GM12878 (cell line): Measurements from ENCODE around the gene IER3. TPM values are rescaled to one million over a fixed set of nuclear protein-coding genes. Genes with fewer than 3 reads are reported as not detected.

Experiments used
- ATAC-seq: fragments of 200-7000 bp; cut with Tn5 transposase; 3 replicates; pipeline ENCODE4 v1.9.1; 2020; ENCODE audit warnings: mild to moderate bottlenecking, moderate library complexity
- BruUV-seq: library from RNA; stranded (reverse); fragments of 400-500 nt; replicated peaks from 2 replicates; lab custom pipeline; 2021; lab: Mats Ljungman, UMichigan
- CTCF ChIA-PET: fragments of 300-600 bp; sonication (Branson Sonifier 250); formaldehyde crosslinking; extraction: SDS; loops from one replicate; lab custom pipeline; 2021; ENCODE audit warnings: inconsistent platforms; lab: Yijun Ruan, JAX
- POLR2A ChIA-PET: fragments of 350-600 bp; formaldehyde crosslinking; extraction: SDS; loops from one replicate; lab custom pipeline; 2021; ENCODE audit warnings: inconsistent platforms; lab: Charles Lee
- RAD21 ChIA-PET: fragments of 300-600 bp; sonication (Branson Sonifier 250); formaldehyde crosslinking; loops from one replicate; lab custom pipeline; 2023; ENCODE audit warnings: antibody characterized with exemption; ENCODE audit not compliant: unreplicated experiment; lab: Charles Lee
- SMC1A ChIA-PET: fragments of 300-600 bp; sonication (Branson Sonifier 250); formaldehyde crosslinking; loops from one replicate; lab custom pipeline; 2023; ENCODE audit not compliant: unreplicated experiment, uncharacterized antibody; lab: Charles Lee
- DNase-seq: peaks from one replicate; pipeline ENCODE4 v3.0.0-alpha.2; 2011; ENCODE audit warnings: low read depth, low spot score
- FAIRE-seq: peaks from 3 replicates; lab custom pipeline; 2011; peaks lifted over from hg19 to GRCh38; lab: Jason Lieb, UNC
- H2AFZ ChIP-seq: 2 replicates; pipeline ENCODE4 v1.6.0; 2011; ENCODE audit warnings: low read depth, low read length, control low read depth; ENCODE audit not compliant: control insufficient read depth
- H3K27ac ChIP-seq: 2 replicates; pipeline ENCODE4 v1.5.1; 2011; ENCODE audit warnings: control low read depth; ENCODE audit not compliant: control insufficient read depth, insufficient read depth
- H3K27me3 ChIP-seq, 2 experiments: replicated peaks in 1 of 2; 2 replicates each; pipeline versions ENCODE4 v1.6.0 to v1.6.1; 2011; ENCODE audit warnings: low read length in 1 of 2; ENCODE audit not compliant: control insufficient read depth in 2 of 2, insufficient read depth in 2 of 2
- H3K36me3 ChIP-seq, 2 experiments: 2 replicates each; pipeline ENCODE4 v1.5.1; 2011; ENCODE audit warnings: low read length in 1 of 2; ENCODE audit not compliant: control insufficient read depth in 2 of 2, insufficient read depth in 2 of 2
- H3K4me1 ChIP-seq: 2 replicates; pipeline ENCODE4 v1.6.1; 2011; ENCODE audit warnings: mild to moderate bottlenecking, low read length, moderate library complexity, mixed read lengths; ENCODE audit not compliant: control insufficient read depth, insufficient read depth
- H3K4me2 ChIP-seq: 2 replicates; pipeline ENCODE4 v1.6.0; 2011; ENCODE audit warnings: control low read depth; ENCODE audit not compliant: control insufficient read depth, insufficient read depth
- H3K4me3 ChIP-seq: fragments of 200-600 bp; sonication (generic); 2 replicates; pipeline ENCODE4 v1.5.1; 2016
- H3K79me2 ChIP-seq: 2 replicates; pipeline ENCODE4 v1.6.0; 2011; ENCODE audit warnings: low read length; ENCODE audit not compliant: control insufficient read depth, insufficient read depth
- H3K9ac ChIP-seq: 2 replicates; pipeline ENCODE4 v1.8.0; 2011; ENCODE audit warnings: low read length, control low read depth, mixed read lengths; ENCODE audit not compliant: control insufficient read depth, insufficient read depth
- H3K9me3 ChIP-seq: replicated peaks from 3 replicates; pipeline ENCODE4 v1.5.1; 2011; ENCODE audit warnings: mild to moderate bottlenecking, low read length; ENCODE audit not compliant: control insufficient read depth, insufficient read depth
- H4K20me1 ChIP-seq: 2 replicates; pipeline ENCODE4 v1.6.0; 2011; ENCODE audit not compliant: control insufficient read depth, insufficient read depth
- CBX3 ChIP-seq: fragments of 200-600 bp; sonication (generic); IDR thresholded peaks from 2 replicates; pipeline ENCODE4 v1.6.1; 2016; ENCODE audit warnings: low read depth, borderline replicate concordance
- CEBPB ChIP-seq, 2 experiments: fragments of 150-350 bp in 1 of 2; IDR thresholded peaks; 2 replicates each; pipeline ENCODE4 v1.6.1; 2012 to 2014; ENCODE audit warnings: low read depth in 2 of 2, low read length in 2 of 2, borderline replicate concordance in 1 of 2, inconsistent platforms in 1 of 2
- HCFC1 ChIP-seq: fragments of 150-350 bp; IDR thresholded peaks from 2 replicates; pipeline ENCODE4 v1.6.1; 2014; ENCODE audit warnings: low read length
- HDGF ChIP-seq: fragments of 450-650 bp; IDR thresholded peaks from 2 replicates; pipeline ENCODE4 v1.6.1; 2016; ENCODE audit warnings: antibody characterized with exemption
- IKZF2 ChIP-seq, 2 experiments: fragments of 450-650 bp; IDR thresholded peaks; 2 replicates each; pipeline ENCODE4 v1.6.1; 2017; ENCODE audit warnings: mild to moderate bottlenecking in 2 of 2, moderate library complexity in 2 of 2
- LARP7 ChIP-seq: fragments of 450-650 bp; IDR thresholded peaks from 2 replicates; pipeline ENCODE4 v1.6.1; 2017; ENCODE audit warnings: mild to moderate bottlenecking
- MEF2A ChIP-seq: IDR thresholded peaks from 2 replicates; pipeline ENCODE4 v1.6.1; 2011; ENCODE audit warnings: low read depth, mild to moderate bottlenecking, low read length, moderate library complexity; ENCODE audit not compliant: insufficient read depth
- NFYB ChIP-seq: IDR thresholded peaks from 2 replicates; pipeline ENCODE4 v1.6.1; 2011; ENCODE audit warnings: low read depth, mild to moderate bottlenecking, low read length, improper control_type of control experiment, moderate library complexity; ENCODE audit not compliant: insufficient read depth
- NR2C1 ChIP-seq: fragments of 450-650 bp; IDR thresholded peaks from 2 replicates; pipeline ENCODE4 v1.6.1; 2017; ENCODE audit warnings: antibody characterized with exemption, mild to moderate bottlenecking, moderate library complexity
- PAX5 ChIP-seq: IDR thresholded peaks from 2 replicates; pipeline ENCODE4 v1.6.1; 2011; ENCODE audit warnings: low read depth, low read length, borderline replicate concordance
- TBL1XR1 ChIP-seq: IDR thresholded peaks from 2 replicates; pipeline ENCODE4 v1.6.1; 2012; ENCODE audit warnings: low read depth, low read length, improper control_type of control experiment
- YBX1 ChIP-seq: fragments of 450-650 bp; IDR thresholded peaks from 2 replicates; pipeline ENCODE4 v1.6.1; 2016; ENCODE audit warnings: antibody characterized with exemption
- ZZZ3 ChIP-seq: IDR thresholded peaks from 2 replicates; pipeline ENCODE4 v1.6.1; 2011; ENCODE audit warnings: low read depth; ENCODE audit not compliant: control insufficient read depth, insufficient read length
- WGBS: methylation state at CpG from one replicate; pipeline ENCODE4 v1.1.6; 2016; ENCODE audit warnings: low lambda C conversion rate; ENCODE audit not compliant: insufficient replicate concordance, insufficient coverage; ENCODE audit errors: missing lambda C conversion rate; 5-methylcytosine and 5-hydroxymethylcytosine counted together
- in situ Hi-C: fragments of 300-500 bp; cut with MboI; formaldehyde crosslinking; loops from 9 replicates; pipeline ENCODE4 v1.14.3; 2018; ENCODE audit warnings: mixed read lengths
- intact Hi-C: fragments of 100-400 bp; cut with micrococcal nuclease; formaldehyde crosslinking; loops from one replicate; pipeline ENCODE4 v1.14.2; 2022; ENCODE audit not compliant: unreplicated experiment
- polyA plus RNA-seq, 11 experiments: library from polyadenylated mRNA; depleted of rRNA in 4 of 11; unstranded in 6 of 11; stranded (reverse) in 5 of 11; fragments of >200 nt; fragmentation: Nextera tagmentation in 4 of 11; fragmentation: Illumina TruSeq in 1 of 11; extraction: Ambion mirVana in 4 of 11; extraction: Trizol in 1 of 11; gene quantifications; 1 replicate in 1 of 11; 2 replicates in 10 of 11; pipeline versions ENCODE4 v1.2.1 to v1.2.3, GENCODE V29; 2011 to 2016; ENCODE audit warnings: inconsistent platforms in 2 of 11, missing spikeins in 2 of 11, low read depth in 1 of 11
- total RNA-seq, 4 experiments: library from RNA; depleted of rRNA in 3 of 4; stranded (reverse); fragments of >200 nt in 3 of 4; fragmentation: Illumina TruSeq in 1 of 4; extraction: Trizol in 1 of 4; gene quantifications; 2 replicates each; pipeline versions ENCODE4 v1.2.1 to v1.2.3, GENCODE V29; 2013 to 2021
- TF ChIP-seq, protein P1 (sequence below): IDR thresholded peaks from 2 replicates; pipeline ENCODE4 v1.6.1; 2012; ENCODE audit warnings: low read depth, low read length, improper control_type of control experiment
- TF ChIP-seq, protein P2 (sequence below): fragments of 450-650 bp; IDR thresholded peaks from 2 replicates; pipeline ENCODE4 v1.6.1; 2017; ENCODE audit warnings: antibody characterized with exemption, mild to moderate bottlenecking, moderate library complexity
- TF ChIP-seq, protein P3 (sequence below): fragments of 450-650 bp; IDR thresholded peaks from 2 replicates; pipeline ENCODE4 v1.6.1; 2016; ENCODE audit warnings: mild to moderate bottlenecking

Gene IER3
- total and polyA plus RNA-seq, 10 of the 15 experiments (the other 5 are each of a cell fraction or from before 2014, with no cell fraction given), result 1.9 to 100 (median 32.3) TPM

DNA sequence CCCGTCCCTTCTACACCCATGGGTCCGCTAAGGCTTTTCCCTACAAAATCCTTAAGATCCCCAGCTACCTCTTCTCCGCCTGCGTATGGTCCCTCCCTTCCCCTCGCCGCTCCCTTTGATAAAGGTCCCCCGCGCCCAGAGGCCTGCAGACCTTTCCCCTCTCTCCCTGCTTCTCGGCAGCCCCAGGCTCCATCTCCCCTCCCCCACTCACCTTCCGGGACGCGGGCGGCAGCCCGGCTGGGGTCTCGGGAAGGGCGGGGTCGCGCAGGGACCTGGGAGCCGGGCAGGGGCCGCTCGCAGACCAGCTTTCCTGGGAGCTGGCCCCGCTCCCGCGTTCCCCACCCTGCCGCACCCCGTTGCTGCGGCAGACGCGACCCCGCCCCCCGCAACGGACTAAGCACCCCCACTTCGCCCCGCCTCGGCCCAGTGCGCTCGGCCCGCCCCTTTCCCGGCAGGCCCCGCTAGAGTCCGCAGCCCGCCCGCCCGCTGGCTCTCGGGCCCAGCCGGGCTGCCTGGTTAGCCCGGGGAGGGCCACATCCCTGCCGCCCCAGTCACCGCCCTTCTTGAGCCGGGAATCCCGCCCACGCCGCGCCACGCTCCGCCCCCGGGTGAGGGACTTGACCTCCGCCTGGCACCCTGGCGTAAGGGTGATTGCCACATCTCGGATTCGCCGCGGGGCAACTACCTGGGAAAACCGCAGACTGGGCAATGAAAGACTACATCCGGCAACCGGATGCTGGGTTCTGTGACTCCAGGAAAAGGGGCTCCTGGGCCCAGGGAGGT, 1.8 kb downstream of the IER3 start, which contains the start of gene FLOT1 (continued):
- TF ChIP-seq NR2C1, result no peak; the same call in 1 of the 2 replicates
- no peak for TF ChIP-seq YBX1
- peak in 1 of 2 experiments; percentile 68; a peak in 1 of 4 replicates for TF ChIP-seq CEBPB (IDR thresholded peaks at IDR 0.05; ENCODE audit: borderline replicate concordance in 1 of 2, low read depth in 2 of 2, low read length in 2 of 2)
- peak; percentile 56 for TF ChIP-seq PAX5
- TF ChIP-seq MEF2A, result no peak; the same call in 1 of the 2 replicates
- 0 out of 2 replicates have a peak, but pooled peaks have one; percentile 22 for TF ChIP-seq HCFC1
- TF ChIP-seq LARP7, result no peak; the same call in 1 of the 2 replicates
- no peak for TF ChIP-seq CBX3
- TF ChIP-seq, protein P1, sequence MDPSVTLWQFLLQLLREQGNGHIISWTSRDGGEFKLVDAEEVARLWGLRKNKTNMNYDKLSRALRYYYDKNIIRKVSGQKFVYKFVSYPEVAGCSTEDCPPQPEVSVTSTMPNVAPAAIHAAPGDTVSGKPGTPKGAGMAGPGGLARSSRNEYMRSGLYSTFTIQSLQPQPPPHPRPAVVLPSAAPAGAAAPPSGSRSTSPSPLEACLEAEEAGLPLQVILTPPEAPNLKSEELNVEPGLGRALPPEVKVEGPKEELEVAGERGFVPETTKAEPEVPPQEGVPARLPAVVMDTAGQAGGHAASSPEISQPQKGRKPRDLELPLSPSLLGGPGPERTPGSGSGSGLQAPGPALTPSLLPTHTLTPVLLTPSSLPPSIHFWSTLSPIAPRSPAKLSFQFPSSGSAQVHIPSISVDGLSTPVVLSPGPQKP, result 0 out of 2 replicates have a peak, but pooled peaks have one; percentile 34

DNA sequence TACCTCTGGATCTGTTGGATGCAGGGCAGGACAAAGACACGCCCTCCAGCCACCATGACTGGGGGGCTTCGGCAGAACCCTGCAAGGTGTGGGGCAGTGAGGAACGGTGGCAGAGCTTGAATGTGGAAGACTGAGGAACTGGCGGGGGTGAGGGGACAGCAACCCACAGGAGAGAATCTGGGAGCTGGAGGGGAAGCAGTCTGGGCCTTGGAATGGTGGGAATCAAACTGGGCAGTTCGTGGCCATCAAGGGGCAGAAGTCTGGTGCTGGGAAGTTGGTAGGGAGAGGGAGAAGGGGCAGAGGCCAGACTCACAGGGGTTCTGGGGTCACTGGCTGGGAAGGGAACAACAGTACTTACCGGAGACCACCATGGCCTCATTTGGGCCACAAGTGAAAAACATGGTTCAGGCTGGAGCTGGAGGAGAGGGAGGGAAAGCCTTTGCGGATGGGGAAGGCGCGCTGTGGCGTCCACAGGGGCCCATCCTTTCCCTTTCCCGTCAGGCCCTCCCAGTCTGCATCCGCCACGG, 2.5 kb downstream of the IER3 start:
- intact Hi-C loops, result loop anchor here (2.0 kb wide), 1 partner anchor 69 kb away; no protein-coding TSS in a partner anchor
- peak overlapping the region; percentile 94 for H3K4me2 ChIP-seq
- in situ Hi-C loops, result no loop called here
- FAIRE-seq (no peak), ATAC-seq (peak; percentile 10; the same call in 2 of the 3 replicates), DNase-seq (no peak)
- peaks cover 29% of the 10 kb centered on the region for H3K4me1 ChIP-seq
- H3K27me3 ChIP-seq, result no peaks in the 10 kb centered on the region
- peak overlapping the region; percentile 72 for H3K27ac ChIP-seq
- peaks cover 6 to 12% of the 10 kb centered on the region in 2 experiments for H3K36me3 ChIP-seq
- POLR2A ChIA-PET, result interaction anchor here (0.7 to 9.4 kb wide), 10 partner anchors 16 to 172 kb away, joined by 3 to 89 read pairs (median 4); partner anchors contain the start of genes MDC1 and VARS2
- no peaks in the 10 kb centered on the region for H4K20me1 ChIP-seq
- CTCF ChIA-PET, result interaction anchor here (0.8 to 1.4 kb wide), 7 partner anchors 10 to 200 kb away, joined by 3 to 5 read pairs (median 4); partner anchors contain the start of gene VARS2
- SMC1A ChIA-PET, result interaction anchor here (0.6 to 10.0 kb wide), 5 partner anchors 11 to 81 kb away, joined by 3 to 122 read pairs (median 4); no protein-coding TSS in a partner anchor
- RAD21 ChIA-PET, result interaction anchor here (0.9 to 3.7 kb wide), 11 partner anchors 11 to 135 kb away, joined by 3 to 22 read pairs (median 4); partner anchors contain the start of gene MDC1
- peak overlapping the region; percentile 95 for H3K4me3 ChIP-seq
- no TSS peak for BruUV-seq
- H3K9me3 ChIP-seq, result peaks cover 5% of the 10 kb centered on the region; the same call in 2 of the 3 replicates
- peak overlapping the region; percentile 11 for H2AFZ ChIP-seq
- 3% methylated on average over 13 of the region's 13 CpGs for WGBS
- H3K79me2 ChIP-seq, result peaks cover 37% of the 10 kb centered on the region
- peak overlapping the region; percentile 82 for H3K9ac ChIP-seq
- TF ChIP-seq IKZF2 (IDR thresholded peaks at IDR 0.05) (peak in 1 of 2 experiments; percentile 35; a peak in 1 of 4 replicates), TBL1XR1 (no peak), ZZZ3 (no peak), NFYB (no peak), HDGF (peak; percentile 79; the same call in 1 of the 2 replicates)
- TF ChIP-seq, protein P2, sequence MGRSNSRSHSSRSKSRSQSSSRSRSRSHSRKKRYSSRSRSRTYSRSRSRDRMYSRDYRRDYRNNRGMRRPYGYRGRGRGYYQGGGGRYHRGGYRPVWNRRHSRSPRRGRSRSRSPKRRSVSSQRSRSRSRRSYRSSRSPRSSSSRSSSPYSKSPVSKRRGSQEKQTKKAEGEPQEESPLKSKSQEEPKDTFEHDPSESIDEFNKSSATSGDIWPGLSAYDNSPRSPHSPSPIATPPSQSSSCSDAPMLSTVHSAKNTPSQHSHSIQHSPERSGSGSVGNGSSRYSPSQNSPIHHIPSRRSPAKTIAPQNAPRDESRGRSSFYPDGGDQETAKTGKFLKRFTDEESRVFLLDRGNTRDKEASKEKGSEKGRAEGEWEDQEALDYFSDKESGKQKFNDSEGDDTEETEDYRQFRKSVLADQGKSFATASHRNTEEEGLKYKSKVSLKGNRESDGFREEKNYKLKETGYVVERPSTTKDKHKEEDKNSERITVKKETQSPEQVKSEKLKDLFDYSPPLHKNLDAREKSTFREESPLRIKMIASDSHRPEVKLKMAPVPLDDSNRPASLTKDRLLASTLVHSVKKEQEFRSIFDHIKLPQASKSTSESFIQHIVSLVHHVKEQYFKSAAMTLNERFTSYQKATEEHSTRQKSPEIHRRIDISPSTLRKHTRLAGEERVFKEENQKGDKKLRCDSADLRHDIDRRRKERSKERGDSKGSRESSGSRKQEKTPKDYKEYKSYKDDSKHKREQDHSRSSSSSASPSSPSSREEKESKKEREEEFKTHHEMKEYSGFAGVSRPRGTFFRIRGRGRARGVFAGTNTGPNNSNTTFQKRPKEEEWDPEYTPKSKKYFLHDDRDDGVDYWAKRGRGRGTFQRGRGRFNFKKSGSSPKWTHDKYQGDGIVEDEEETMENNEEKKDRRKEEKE, result no peak
- TF ChIP-seq, protein P3, sequence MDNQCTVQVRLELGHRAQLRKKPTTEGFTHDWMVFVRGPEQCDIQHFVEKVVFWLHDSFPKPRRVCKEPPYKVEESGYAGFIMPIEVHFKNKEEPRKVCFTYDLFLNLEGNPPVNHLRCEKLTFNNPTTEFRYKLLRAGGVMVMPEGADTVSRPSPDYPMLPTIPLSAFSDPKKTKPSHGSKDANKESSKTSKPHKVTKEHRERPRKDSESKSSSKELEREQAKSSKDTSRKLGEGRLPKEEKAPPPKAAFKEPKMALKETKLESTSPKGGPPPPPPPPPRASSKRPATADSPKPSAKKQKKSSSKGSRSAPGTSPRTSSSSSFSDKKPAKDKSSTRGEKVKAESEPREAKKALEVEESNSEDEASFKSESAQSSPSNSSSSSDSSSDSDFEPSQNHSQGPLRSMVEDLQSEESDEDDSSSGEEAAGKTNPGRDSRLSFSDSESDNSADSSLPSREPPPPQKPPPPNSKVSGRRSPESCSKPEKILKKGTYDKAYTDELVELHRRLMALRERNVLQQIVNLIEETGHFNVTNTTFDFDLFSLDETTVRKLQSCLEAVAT, result peak; percentile 71
